Hematopoietic multipotent progenitor cell (in vitro differentiated cells): ENCODE results near the gene PRPF8. TPM values are rescaled to one million over a fixed set of nuclear protein-coding genes. Genes with fewer than 3 reads are reported as not detected.
"Not testable (repeated sequence)": the region's sequence is repeated elsewhere in the genome, so short reads cannot be mapped to it uniquely, and the experiment has no call there.

Experiments
- DNase-seq, 3 donors: peaks; one replicate each; pipeline ENCODE4 v3.0.0-alpha.2; 2011 to 2015; ENCODE audit warnings: low read depth in 2 of 3, low spot score in 2 of 3
- total RNA-seq: library from RNA; depleted of rRNA; stranded (reverse); fragments of >200 nt; gene quantifications from one replicate; pipeline ENCODE4 v1.2.3, GENCODE V29; 2012

PRPF8 gene
- total RNA-seq, 1 donor = 241 TPM

GRCh38 chr17:1695365-1695764 lies 10.7 kb upstream of the PRPF8 start:
- DNase-seq = no peak

- no peak for DNase-seq
Measured at GRCh38 chr17:1693339-1693738, 8.7 kb upstream of the PRPF8 start.

- no peak for DNase-seq
Measured at GRCh38 chr17:1690544-1691221, 6.0 kb upstream of the PRPF8 start.

GRCh38 chr17:1688405-1688804 lies 3.7 kb upstream of the PRPF8 start:
- DNase-seq = not testable (repeated sequence)

- DNase-seq = no peak
Measured at GRCh38 chr17:1686086-1686485, 1.4 kb upstream of the PRPF8 start.

- peak in 1 of 3 donors; percentile 7 for DNase-seq
Measured at GRCh38 chr17:1683459-1683858, 1.2 kb downstream of the PRPF8 start.

GRCh38 chr17:1676401-1676800 lies 8.3 kb downstream of the PRPF8 start:
- DNase-seq = no peak

GRCh38 chr17:1673041-1673785 lies 11.5 kb downstream of the PRPF8 start:
- no peak for DNase-seq

- DNase-seq = not testable (repeated sequence)
Measured at GRCh38 chr17:1663934-1664333, 20.7 kb downstream of the PRPF8 start.

GRCh38 chr17:1661045-1661444 lies 23.6 kb downstream of the PRPF8 start:
- no peak for DNase-seq

- DNase-seq = no peak
Measured at GRCh38 chr17:1658100-1658499, 26.6 kb downstream of the PRPF8 start.

- DNase-seq = no peak
Measured at GRCh38 chr17:1653735-1654134, 30.9 kb downstream of the PRPF8 start.

GRCh38 chr17:1652794-1653193 lies 31.9 kb downstream of the PRPF8 start:
- DNase-seq = not testable (repeated sequence)

- no peak for DNase-seq
Measured at GRCh38 chr17:1651559-1651844, 33.2 kb downstream of the PRPF8 start.

GRCh38 chr17:1650731-1651558 lies 33.7 kb downstream of the PRPF8 start:
- no peak for DNase-seq

- DNase-seq = peak in 1 of 3 donors; percentile 64
Measured at GRCh38 chr17:1649844-1650501, 34.7 kb downstream of the PRPF8 start, which contains the start of gene RILP. RILP (minus strand) TSS chr17:1649866; CDS start chr17:1649804, 62 bp downstream.

- DNase-seq = peak; percentile 96 to 99 (median 97)
Measured at GRCh38 chr17:1648963-1649843, 35.5 kb downstream of the PRPF8 start.

- peak in 1 of 3 donors; percentile 43 for DNase-seq
Measured at GRCh38 chr17:1648173-1648962, 36.3 kb downstream of the PRPF8 start.

GRCh38 chr17:1647802-1648171 lies 36.9 kb downstream of the PRPF8 start:
- no peak for DNase-seq
